Mesendoderm (in vitro differentiated cells): Measurements from ENCODE around the gene RAB15. TPM values are rescaled to one million over a fixed set of nuclear protein-coding genes. Genes with fewer than 3 reads are reported as not detected.

Experiments used
- DNase-seq: peaks from one replicate; pipeline ENCODE4 v3.0.0; 2013
- H2AK5ac ChIP-seq: 2 replicates; pipeline ENCODE4 v1.6.1; 2013; ENCODE audit warnings: low read length, inconsistent platforms
- H2BK120ac ChIP-seq: 2 replicates; pipeline ENCODE4 v1.6.1; 2013; ENCODE audit warnings: low read depth, mild to moderate bottlenecking, low read length, moderate library complexity, mixed read lengths
- H2BK15ac ChIP-seq: replicated peaks from 2 replicates; pipeline ENCODE4 v1.6.1; 2013; ENCODE audit warnings: low read depth, mild to moderate bottlenecking, moderate library complexity
- H2BK5ac ChIP-seq: 2 replicates; pipeline ENCODE4 v1.6.1; 2013; ENCODE audit warnings: low read length, inconsistent platforms
- H3K18ac ChIP-seq: 2 replicates; pipeline ENCODE4 v1.6.1; 2013; ENCODE audit warnings: mild to moderate bottlenecking, low read length, mixed read lengths
- H3K23ac ChIP-seq: one replicate; pipeline ENCODE4 v1.6.1; 2013; ENCODE audit warnings: low read length
- H3K27ac ChIP-seq: 2 replicates; pipeline ENCODE4 v1.5.1; 2013; ENCODE audit warnings: low read depth, mild to moderate bottlenecking, inconsistent platforms, low read length, moderate library complexity
- H3K27me3 ChIP-seq: 2 replicates; pipeline ENCODE4 v1.6.1; 2013; ENCODE audit warnings: low read length, control low read depth, mild to moderate bottlenecking, inconsistent platforms; ENCODE audit not compliant: insufficient read depth, poor library complexity
- H3K36me3 ChIP-seq: 2 replicates; pipeline ENCODE4 v1.6.1; 2013; ENCODE audit warnings: low read length, inconsistent platforms; ENCODE audit not compliant: control insufficient read depth, insufficient read depth
- H3K4ac ChIP-seq: one replicate; pipeline ENCODE4 v1.6.1; 2013; ENCODE audit warnings: low read depth, mild to moderate bottlenecking, low read length, moderate library complexity
- H3K4me1 ChIP-seq: 2 replicates; pipeline ENCODE4 v1.6.1; 2013; ENCODE audit warnings: low read depth, low read length, inconsistent platforms; ENCODE audit not compliant: control insufficient read depth
- H3K4me2 ChIP-seq: 2 replicates; pipeline ENCODE4 v1.6.1; 2013; ENCODE audit warnings: low read length
- H3K4me3 ChIP-seq: 2 replicates; pipeline ENCODE4 v1.5.1; 2013; ENCODE audit warnings: mild to moderate bottlenecking, low read length
- H3K56ac ChIP-seq: one replicate; pipeline ENCODE4 v1.6.1; 2013; ENCODE audit warnings: low read length
- H3K79me1 ChIP-seq: 2 replicates; pipeline ENCODE4 v1.6.1; 2013; ENCODE audit warnings: low read length, inconsistent platforms
- H3K79me2 ChIP-seq: 2 replicates; pipeline ENCODE4 v1.6.1; 2013; ENCODE audit warnings: mild to moderate bottlenecking, low read length; ENCODE audit not compliant: control insufficient read depth, insufficient read depth
- H3K9ac ChIP-seq: 2 replicates; pipeline ENCODE4 v1.6.1; 2013; ENCODE audit warnings: low read length, inconsistent platforms
- H4K5ac ChIP-seq: one replicate; pipeline ENCODE4 v1.6.1; 2013; ENCODE audit warnings: low read length
- H4K8ac ChIP-seq: one replicate; pipeline ENCODE4 v1.6.1; 2013; ENCODE audit warnings: low read depth, mild to moderate bottlenecking, control low read depth, low read length, moderate library complexity
- WGBS: extraction: QIAGEN DNeasy Blood & Tissue Kit; methylation state at CpG from one replicate; pipeline ENCODE4 v1.1.7; 2013; ENCODE audit warnings: low lambda C conversion rate, missing lambda C conversion rate; ENCODE audit not compliant: insufficient coverage; ENCODE audit errors: extremely low coverage; 5-methylcytosine and 5-hydroxymethylcytosine counted together
- small RNA-seq: library from polyadenylated mRNA; stranded (forward); fragments of <200 nt; extraction: miRNeasy Mini kit (QIAGEN cat#:217004); gene quantifications from one replicate; pipeline ENCODE3, GENCODE V24; 2013; ENCODE audit not compliant: insufficient read depth

Gene RAB15

GRCh38 chr14:64912261-64912660 lies 59.9 kb downstream of the RAB15 start:
- H3K4ac ChIP-seq = no peak overlapping the region
- H3K79me1 ChIP-seq = peaks cover 7% of the 10 kb centered on the region
- DNase-seq = no peak
- H3K36me3 ChIP-seq = no peaks in the 10 kb centered on the region
- no peak overlapping the region for H2AK5ac ChIP-seq
- H2BK120ac ChIP-seq = no peak overlapping the region
- no CpG with 5 or more reads among the region's 1 CpG for WGBS
- peaks cover 11% of the 10 kb centered on the region for H3K79me2 ChIP-seq
- H4K8ac ChIP-seq = no peak overlapping the region
- no peaks in the 10 kb centered on the region for H3K27me3 ChIP-seq
- no peak overlapping the region for H2BK15ac ChIP-seq
- no peak overlapping the region for H2BK5ac ChIP-seq
- no peak overlapping the region for H3K18ac ChIP-seq
- H4K5ac ChIP-seq = no peak overlapping the region
- no peak overlapping the region for H3K4me3 ChIP-seq
- H3K4me2 ChIP-seq = no peak overlapping the region
- no peak overlapping the region for H3K27ac ChIP-seq
- H3K23ac ChIP-seq = no peak overlapping the region
- no peak overlapping the region for H3K56ac ChIP-seq
- no peak overlapping the region for H3K9ac ChIP-seq
- H3K4me1 ChIP-seq = peaks cover 2% of the 10 kb centered on the region

- H2BK120ac ChIP-seq = no peak overlapping the region
- peaks cover 11% of the 10 kb centered on the region for H3K79me2 ChIP-seq
- no peak overlapping the region for H3K4me2 ChIP-seq
- no CpG with 5 or more reads among the region's 3 CpGs for WGBS
- H4K8ac ChIP-seq = no peak overlapping the region
- H2AK5ac ChIP-seq = no peak overlapping the region
- H2BK15ac ChIP-seq = no peak overlapping the region
- H2BK5ac ChIP-seq = no peak overlapping the region
- H3K27me3 ChIP-seq = no peaks in the 10 kb centered on the region
- peaks cover 7% of the 10 kb centered on the region for H3K79me1 ChIP-seq
- no peak overlapping the region for H3K18ac ChIP-seq
- peak; percentile 35 for DNase-seq
- H3K23ac ChIP-seq = no peak overlapping the region
- H3K36me3 ChIP-seq = no peaks in the 10 kb centered on the region
- no peak overlapping the region for H3K9ac ChIP-seq
- H3K4ac ChIP-seq = no peak overlapping the region
- no peak overlapping the region for H3K4me3 ChIP-seq
- no peak overlapping the region for H3K56ac ChIP-seq
- H3K4me1 ChIP-seq = peaks cover 2% of the 10 kb centered on the region
- H4K5ac ChIP-seq = no peak overlapping the region
- H3K27ac ChIP-seq = no peak overlapping the region
Observed at GRCh38 chr14:64910847-64911495, 61.2 kb downstream of the RAB15 start.

GRCh38 chr14:64906022-64906421 lies 66.1 kb downstream of the RAB15 start:
- Histone ChIP-seq H4K8ac (no peak overlapping the region), H3K79me2 (no peaks in the 10 kb centered on the region), H3K27ac (no peak overlapping the region), H2BK15ac (no peak overlapping the region), H3K4me1 (no peaks in the 10 kb centered on the region), H2AK5ac (no peak overlapping the region), H3K79me1 (no peaks in the 10 kb centered on the region), H3K27me3 (no peaks in the 10 kb centered on the region), H3K9ac (no peak overlapping the region), H2BK120ac (no peak overlapping the region), H3K36me3 (no peaks in the 10 kb centered on the region), H3K18ac (no peak overlapping the region), H4K5ac (no peak overlapping the region), H2BK5ac (no peak overlapping the region), H3K4me2 (no peak overlapping the region), H3K4me3 (no peak overlapping the region), H3K23ac (no peak overlapping the region), H3K4ac (no peak overlapping the region), H3K56ac (no peak overlapping the region)
- no peak for DNase-seq
- no CpG with 5 or more reads among the region's 6 CpGs for WGBS

GRCh38 chr14:64899958-64900357 lies 72.2 kb downstream of the RAB15 start:
- H3K79me1 ChIP-seq = no peaks in the 10 kb centered on the region
- peak; percentile 14 for DNase-seq
- H3K27ac ChIP-seq = no peak overlapping the region
- no peak overlapping the region for H4K8ac ChIP-seq
- no peak overlapping the region for H2BK120ac ChIP-seq
- H3K36me3 ChIP-seq = no peaks in the 10 kb centered on the region
- H3K18ac ChIP-seq = no peak overlapping the region
- no peak overlapping the region for H3K4me3 ChIP-seq
- no peaks in the 10 kb centered on the region for H3K4me1 ChIP-seq
- H3K27me3 ChIP-seq = no peaks in the 10 kb centered on the region
- no peak overlapping the region for H2BK5ac ChIP-seq
- no peak overlapping the region for H2AK5ac ChIP-seq
- H3K23ac ChIP-seq = no peak overlapping the region
- H2BK15ac ChIP-seq = no peak overlapping the region
- H4K5ac ChIP-seq = no peak overlapping the region
- H3K4me2 ChIP-seq = no peak overlapping the region
- H3K4ac ChIP-seq = no peak overlapping the region
- no peaks in the 10 kb centered on the region for H3K79me2 ChIP-seq
- H3K56ac ChIP-seq = no peak overlapping the region
- no CpG with 5 or more reads among the region's 1 CpG for WGBS
- H3K9ac ChIP-seq = no peak overlapping the region

Small RNA genes lying within 50 kb of the gene (small RNA-seq; reads per million reads assigned to genes)
- not detected for gene RPPH1-2P
